Lung microvascular endothelial cell (primary cell): Measurements from ENCODE around the gene CDH12. TPM values are rescaled to one million over a fixed set of nuclear protein-coding genes. Genes with fewer than 3 reads are reported as not detected.
"Not testable (repeated sequence)": the region's sequence is repeated elsewhere in the genome, so short reads cannot be mapped to it uniquely, and the experiment has no call there.

Source experiments
- DNase-seq, 2 donors: peaks; one replicate each; pipeline versions ENCODE4 v3.0.0 to v3.0.0-alpha.2; 2010; ENCODE audit warnings: low read depth in 2 of 2
- total RNA-seq: library from RNA; depleted of rRNA; stranded (reverse); fragments of >200 nt; gene quantifications from 2 replicates; pipeline ENCODE4 v1.2.1, GENCODE V29; 2014

The CDH12 gene
- total RNA-seq, result not detected in 2 replicates

DNA sequence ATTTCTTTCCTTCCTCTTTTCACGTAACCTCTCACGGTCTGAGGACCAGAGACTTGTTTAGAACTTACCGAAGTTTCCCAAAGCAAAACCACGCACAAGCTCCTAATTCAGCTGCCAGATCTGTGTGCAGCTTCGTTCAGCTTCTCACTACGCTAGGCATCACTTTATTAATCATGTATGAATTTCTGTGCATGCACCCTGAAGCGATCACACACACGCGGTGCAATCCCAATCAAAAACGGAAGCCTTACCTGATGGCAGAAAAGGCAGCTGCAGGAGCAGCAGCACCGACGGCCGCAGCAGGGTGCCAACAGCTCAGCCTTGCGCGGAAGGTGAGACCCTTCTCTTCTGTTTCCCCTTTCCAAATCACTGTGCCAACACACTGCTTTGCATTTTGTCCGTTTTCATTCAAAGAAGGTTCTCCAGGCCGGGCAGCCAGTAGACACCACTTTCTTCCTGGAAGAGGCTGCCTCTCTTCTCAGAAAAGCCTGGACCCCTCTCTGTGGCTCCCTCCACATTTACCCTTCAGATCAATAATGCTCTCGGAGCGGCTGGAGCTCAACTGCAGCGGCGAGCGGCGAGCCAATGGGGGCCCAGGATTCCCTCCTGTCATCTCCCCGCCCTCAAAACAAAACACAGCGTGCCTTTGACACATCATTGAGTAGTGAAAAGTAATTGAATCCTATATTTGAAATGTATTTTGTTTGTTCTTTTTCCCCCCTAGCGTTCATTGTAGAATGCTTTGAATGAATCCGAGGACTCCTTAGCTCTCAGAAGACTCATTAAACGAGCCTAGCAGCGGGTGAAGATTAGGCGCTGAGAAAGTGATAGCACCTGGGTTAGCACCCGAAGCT, at the start of gene CDH12:
Gene CDH12, minus strand, starts transcription at position 538 of the 854 bp plus-strand sequence.
- DNase-seq, result no peak

GRCh38 chr5:22901885-22902284, 48.7 kb upstream of the CDH12 start:
- no peak for DNase-seq

DNA sequence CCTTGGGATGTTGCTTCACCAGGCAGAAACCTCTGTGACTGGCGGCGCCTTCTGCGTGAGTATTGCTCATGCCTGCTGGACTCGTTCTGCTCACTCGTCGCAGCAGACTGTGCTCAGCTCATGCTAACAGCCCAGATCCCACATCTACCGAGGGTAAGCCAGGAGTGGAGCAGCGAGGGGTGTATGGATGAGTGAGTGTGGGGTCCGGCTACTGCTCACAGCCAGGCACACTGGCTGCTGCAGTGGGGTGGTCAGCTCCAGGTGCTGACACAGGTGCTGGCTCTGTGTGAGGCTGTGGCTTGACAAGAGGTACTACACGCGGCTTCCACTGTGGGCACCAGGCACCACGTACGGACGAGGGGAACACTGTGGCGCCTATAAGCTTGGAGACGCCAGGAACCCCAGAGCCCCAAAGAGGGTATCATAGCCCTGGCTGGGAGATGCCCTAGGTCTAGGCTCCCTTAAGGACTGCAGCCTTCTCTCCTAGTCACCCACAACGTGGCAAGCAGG, 47.7 kb upstream of the CDH12 start:
- no peak for DNase-seq

GRCh38 chr5:22899341-22899740, 46.2 kb upstream of the CDH12 start:
- no peak for DNase-seq

- DNase-seq, result no peak
Observed at GRCh38 chr5:22896152-22896551, 43.0 kb upstream of the CDH12 start.

GRCh38 chr5:22892441-22892840, 39.3 kb upstream of the CDH12 start:
- no peak for DNase-seq

DNA sequence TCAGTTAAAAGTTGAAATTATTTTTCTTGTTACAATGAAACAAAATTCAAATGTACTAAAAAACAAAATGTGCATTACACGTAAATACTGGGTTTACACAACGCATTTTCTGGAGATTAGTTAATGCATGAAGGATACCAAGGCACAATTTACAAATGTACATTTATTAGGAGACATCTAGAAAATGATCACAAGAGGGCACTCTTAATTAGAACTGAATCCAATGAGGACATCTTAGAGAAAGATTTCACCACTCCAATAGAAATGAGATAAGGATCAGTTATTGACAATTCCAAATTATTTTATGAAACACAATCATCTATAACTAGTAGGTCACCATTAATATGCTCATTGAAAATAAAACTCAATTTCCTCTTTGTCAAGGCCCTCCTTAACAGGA, 36.6 kb upstream of the CDH12 start:
- DNase-seq, result peak in 1 of 2 donors; percentile 1

GRCh38 chr5:22887566-22887965, 34.4 kb upstream of the CDH12 start:
- DNase-seq, result no peak

GRCh38 chr5:22858911-22859310, 5.8 kb upstream of the CDH12 start:
- not testable (repeated sequence) for DNase-seq

DNA sequence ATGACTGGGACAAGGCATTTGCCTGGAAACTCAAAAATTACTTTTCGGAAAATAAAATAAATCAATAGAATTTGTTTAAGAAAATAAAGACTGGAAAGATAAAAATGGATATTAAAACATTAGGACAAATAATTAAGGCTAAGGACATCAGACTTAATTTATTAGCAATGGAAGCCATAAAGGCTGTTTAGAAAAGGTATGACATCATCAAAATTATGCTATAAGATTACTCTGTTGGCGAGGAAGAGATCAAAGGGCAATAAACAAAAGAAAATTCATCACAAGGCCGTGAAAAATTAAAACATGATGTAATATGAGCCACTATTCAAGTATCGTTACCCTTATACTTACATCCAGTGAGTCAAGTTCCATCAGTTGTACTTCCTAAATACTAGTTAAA, 2.7 kb upstream of the CDH12 start:
- no peak for DNase-seq

GRCh38 chr5:22850981-22851380, 2.2 kb downstream of the CDH12 start:
- DNase-seq, result no peak

DNA sequence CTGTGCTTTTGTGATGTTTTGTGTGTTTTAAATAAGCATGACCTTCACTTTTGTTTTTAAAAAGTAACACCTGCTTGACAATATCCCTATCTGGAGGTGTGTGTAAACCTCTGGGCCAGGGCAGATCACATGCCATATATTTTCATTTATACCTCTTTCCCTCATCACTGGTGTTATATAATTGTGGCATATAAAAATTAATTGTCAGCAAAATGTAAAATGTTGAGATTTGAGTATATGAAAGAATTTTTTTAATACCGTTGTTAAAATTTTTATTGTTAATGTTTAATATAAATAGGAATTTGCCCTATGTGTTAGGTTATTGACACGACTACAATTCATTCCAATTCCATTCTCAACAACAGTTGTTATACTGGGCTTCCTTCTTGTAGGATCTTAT, 6.5 kb downstream of the CDH12 start:
- no peak for DNase-seq

DNA sequence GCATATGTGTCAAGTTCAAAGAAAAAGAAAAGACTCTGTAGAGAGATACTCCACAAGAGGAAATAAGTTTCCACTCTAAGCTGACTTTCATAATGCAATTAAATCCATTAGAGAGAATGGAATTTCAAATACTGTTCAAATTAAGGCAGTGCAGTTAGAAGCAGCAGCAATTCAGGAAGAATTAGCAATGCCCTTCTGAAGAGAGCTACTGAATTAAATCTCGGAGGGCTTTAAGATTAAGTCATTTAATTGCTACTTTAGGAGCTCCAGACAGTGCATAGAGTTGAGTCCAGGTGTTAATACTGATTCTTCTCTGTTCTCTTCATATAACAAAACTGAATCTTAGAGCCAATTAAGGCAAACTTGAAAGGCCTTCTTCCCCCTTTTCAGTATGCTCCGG, 8.5 kb downstream of the CDH12 start:
- no peak for DNase-seq

- no peak for DNase-seq
Observed at GRCh38 chr5:22844155-22844554, 9.0 kb downstream of the CDH12 start.

GRCh38 chr5:22842574-22842973, 10.6 kb downstream of the CDH12 start:
- no peak for DNase-seq

DNA sequence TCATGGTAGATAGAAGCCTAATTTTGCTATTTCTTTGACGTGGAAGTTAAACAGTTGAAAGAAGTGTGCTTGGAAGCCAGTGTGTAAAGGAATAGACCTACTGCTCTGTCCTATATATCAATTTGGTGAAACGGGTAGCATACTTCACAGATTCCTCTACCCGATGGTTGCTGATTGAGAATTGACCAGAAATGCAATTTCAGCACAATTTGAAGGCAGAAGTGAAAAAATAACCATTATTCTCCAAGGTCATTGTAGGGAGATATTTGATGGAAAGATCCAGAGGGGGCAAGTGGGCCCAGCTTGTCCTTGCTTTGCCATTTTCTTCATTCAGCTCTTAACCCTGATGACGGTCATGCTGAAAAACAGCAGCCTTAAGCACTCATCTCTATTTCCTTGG, 15.3 kb downstream of the CDH12 start:
- no peak for DNase-seq

GRCh38 chr5:22835686-22836085, 17.5 kb downstream of the CDH12 start:
- DNase-seq, result no peak

GRCh38 chr5:22793463-22793862, 59.7 kb downstream of the CDH12 start:
- DNase-seq, result no peak

GRCh38 chr5:22787807-22788206, 65.3 kb downstream of the CDH12 start:
- DNase-seq, result no peak

GRCh38 chr5:22787398-22787797, 65.7 kb downstream of the CDH12 start:
- no peak for DNase-seq

DNA sequence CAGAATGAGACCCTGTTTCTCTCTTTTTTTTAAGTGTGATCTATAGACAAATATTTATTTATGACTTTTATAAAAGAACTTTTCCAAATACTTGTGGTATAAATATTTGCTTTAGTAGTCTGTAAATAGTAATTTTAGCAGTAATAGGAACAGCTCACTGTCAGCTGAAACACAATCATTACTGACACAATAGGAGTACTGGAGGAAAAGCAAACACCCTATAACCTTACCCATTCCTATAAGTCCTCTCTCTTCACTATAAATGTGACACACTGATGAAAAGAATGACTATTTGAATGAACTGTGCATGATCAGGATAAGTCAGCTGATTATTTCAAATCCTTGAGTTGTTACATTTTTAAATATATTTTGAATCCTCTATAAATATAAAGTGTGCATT, 72.4 kb downstream of the CDH12 start:
- DNase-seq, result no peak

DNA sequence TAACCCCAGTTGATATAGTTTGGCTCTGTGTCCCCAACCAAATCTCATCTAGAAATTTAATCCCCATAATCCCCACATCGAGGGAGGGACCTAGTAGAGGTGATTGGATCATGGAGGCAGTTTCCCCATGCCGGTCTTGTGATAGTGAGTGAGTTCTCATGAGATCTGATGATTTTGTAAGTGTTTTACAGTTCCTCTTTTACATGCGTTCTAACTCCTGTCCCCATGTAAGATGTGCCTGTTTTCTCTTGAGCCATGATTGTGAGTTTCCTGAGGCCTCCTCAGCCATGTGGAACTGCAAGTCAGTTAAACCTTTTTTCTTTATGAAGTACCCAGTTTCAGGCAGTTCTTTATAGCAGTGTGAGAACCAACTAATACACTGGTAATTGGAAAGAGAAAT, 73.6 kb downstream of the CDH12 start:
- DNase-seq, result no peak

DNA sequence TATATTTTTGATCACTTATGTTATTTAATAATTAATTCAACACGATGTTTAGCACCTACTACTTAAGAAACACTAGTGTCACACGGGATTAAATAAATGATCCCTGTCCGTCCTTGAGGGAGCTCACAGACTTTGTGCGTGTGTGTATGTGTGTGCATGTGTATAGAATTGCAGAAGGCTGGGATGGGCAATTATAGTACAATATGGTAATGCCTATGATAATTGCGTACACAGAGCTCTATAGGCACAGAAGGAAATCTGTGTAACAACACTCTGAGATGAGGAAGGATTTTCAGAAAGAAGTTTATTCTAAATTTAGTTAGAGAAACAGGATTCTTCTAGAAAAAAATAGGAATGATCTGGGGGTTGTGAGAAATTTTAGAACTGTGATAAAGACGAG, 76.9 kb downstream of the CDH12 start:
- DNase-seq, result no peak
